GM18498 (cell line): Measurements from ENCODE around the gene EDAR.

ENCODE experiments used
- ATAC-seq: cut with Tn5 transposase; IDR thresholded peaks from one replicate; pipeline ENCODE4 v1.9.1; 2021; ENCODE audit warnings: mild to moderate bottlenecking, moderate library complexity; ENCODE audit not compliant: unreplicated experiment

Gene EDAR

DNA sequence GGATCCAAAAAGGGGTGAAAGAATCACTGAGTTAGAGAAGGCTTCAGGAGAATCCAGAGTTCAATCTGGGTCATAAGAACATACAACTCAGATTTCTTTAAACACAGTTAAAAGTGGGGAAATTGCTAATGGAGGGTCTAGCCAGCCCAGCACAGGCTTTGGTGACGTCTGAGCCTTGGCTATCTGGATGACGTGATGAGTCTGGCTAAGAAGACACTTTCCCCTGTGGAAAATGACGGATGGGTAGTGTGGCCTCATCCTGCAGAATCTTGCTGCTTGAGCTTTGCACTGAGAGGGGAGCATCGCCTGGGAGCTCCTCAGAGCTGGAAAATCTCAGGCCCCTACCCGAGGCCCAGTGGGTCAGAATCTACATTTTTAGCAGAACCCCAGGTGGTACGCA, 19.2 kb downstream of the EDAR start:
- ATAC-seq: no peak

DNA sequence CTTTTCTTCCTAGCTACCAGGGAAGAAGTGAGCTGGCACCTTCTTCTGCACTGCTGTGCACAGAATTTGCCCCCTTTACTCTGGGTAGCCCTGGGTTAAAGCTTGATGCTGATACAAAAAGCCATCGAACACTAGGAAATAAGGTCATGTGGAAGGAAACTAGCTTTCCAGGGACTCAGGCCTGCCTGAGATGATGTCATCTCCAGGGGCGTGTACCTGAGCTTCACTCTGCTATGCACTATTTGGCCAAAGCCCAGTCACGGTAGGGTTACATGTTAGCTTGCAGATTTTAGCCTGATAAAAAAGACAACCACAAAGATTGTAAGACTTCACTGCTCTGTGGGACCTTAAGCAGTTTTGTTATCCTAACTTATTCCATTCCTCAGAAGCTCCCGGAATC, 20.4 kb downstream of the EDAR start:
- ATAC-seq: no peak

DNA sequence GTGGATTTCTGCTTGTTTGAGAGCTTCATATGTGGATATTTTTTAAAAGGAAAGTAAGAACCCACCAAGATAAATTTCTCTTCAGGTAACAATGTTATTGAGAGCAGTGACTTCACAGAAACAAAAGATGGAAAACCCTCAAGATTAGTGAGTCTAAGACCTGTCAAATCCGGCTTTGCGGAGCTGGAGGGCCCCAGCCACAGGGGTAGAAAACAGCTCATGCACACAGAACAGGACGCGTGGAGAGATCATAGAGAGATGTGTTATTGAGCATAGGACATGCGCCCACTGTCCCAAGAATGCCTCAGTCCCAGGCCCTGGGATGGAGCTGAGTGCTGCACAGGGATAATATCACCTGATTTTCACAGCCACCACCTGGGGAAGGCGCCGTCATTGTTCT, 21.3 kb downstream of the EDAR start:
- no peak for ATAC-seq

DNA sequence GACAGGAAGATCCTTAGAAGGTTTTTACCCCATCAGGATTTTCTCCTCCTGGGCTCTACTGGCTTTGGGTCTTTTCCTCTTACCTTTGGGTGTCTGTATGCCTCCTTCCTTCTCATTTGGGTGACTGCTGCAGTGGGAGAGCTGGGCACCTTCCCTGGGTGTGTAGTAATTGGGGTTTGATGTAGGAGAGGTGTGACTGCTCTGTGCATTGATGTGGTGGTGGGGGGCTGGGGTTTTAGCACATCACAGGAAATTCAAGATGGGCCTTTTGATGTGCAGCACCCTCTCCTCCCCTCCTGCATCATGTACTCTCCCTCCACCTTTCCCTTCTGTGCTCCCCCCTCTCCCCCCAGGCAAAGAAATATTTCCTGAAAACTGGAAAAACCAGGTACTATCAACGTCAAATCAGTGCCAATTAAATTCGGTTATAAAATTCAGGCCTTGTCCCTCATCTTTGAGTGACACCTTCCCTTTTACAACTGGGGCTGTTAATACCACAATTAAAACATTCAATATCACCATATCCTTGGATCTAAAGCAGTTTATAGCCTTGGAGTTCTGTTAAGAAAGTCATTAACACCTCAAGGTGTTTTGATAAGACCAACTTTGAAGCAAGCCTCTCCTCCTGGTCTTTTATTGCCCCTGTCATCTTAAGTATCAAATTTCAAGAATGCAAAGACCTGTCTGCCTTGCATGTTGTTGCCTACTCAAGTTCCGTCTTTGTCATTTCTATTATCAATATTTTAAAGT, 23.3 kb downstream of the EDAR start:
- ATAC-seq: no peak

DNA sequence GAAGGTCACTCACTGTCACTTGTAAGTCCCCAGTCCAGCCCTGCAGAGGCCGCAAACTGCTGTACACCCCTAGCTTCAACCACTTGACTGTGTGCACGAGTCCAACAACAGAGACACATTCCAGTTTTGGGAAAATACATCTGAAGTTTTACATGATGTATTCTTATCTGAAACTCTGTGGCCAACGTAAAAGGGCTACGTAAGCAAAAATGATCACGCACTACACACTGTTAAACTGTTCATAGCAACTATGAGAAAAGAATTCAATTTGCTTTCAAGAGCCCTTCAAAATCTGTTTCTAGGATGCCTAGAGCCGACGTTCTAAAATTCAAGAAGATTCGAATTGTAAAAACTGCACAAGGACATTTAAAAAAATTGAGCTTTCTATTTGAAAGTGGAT, 26.0 kb downstream of the EDAR start:
- ATAC-seq: no peak

DNA sequence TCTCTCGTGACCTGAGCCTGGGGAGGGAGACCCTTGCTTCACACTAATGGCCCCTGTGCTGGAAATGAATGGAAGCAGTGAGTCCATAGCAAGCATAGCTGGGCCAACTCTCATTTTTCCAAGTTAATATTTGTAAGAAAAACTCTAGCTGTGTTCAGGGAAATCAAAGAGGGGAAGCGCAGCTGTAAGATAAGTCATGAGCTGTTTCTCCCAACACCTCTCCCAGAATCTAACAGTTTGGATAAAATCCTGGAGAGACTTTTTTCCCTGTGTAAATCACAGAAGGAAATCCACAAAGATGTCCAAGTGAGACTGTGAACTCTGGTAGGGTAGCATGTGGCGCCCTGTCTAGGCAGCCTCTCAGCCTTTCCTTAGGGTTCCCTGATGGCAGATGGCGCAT, 27.2 kb downstream of the EDAR start:
- no peak for ATAC-seq

DNA sequence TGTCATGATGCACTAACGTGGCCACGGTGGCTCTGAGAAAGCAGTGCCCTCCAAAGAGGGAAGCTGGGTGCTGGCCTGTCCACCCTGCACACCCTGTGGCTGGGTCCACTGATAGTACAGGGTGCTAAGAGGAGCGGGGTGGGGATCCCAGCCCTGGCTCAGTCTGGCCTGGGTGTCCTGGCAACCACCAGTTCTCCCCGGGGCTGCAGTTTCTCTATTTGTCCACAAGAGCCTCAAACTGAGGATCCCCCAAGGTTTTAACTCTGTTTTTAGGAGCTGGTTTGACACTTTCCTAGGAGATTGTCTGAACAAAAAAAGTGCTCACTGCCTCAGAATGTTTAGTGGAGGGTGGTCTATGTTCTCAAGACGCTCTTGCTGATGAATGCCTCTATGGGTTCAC, 29.0 kb downstream of the EDAR start:
- no peak for ATAC-seq

DNA sequence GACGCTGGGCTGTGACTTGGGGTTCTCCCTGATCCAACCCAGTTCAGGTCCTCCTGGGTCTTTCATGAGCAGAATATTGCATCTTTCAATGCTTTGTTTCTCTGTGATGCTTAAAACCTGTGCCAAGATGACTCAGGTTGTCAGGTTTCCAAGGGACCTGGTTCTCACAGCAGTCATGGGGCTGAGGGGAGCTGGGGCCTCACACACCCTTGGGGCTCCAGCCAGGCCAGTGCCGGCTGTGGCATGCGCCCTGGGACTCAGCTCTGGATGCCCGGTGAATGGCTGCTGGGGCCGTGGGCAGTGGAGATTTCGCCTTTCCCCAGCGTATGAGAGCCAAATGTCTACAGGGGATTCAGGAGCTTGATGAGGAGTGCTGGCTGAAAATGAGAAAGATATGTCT, 29.6 kb downstream of the EDAR start:
- ATAC-seq: no peak

DNA sequence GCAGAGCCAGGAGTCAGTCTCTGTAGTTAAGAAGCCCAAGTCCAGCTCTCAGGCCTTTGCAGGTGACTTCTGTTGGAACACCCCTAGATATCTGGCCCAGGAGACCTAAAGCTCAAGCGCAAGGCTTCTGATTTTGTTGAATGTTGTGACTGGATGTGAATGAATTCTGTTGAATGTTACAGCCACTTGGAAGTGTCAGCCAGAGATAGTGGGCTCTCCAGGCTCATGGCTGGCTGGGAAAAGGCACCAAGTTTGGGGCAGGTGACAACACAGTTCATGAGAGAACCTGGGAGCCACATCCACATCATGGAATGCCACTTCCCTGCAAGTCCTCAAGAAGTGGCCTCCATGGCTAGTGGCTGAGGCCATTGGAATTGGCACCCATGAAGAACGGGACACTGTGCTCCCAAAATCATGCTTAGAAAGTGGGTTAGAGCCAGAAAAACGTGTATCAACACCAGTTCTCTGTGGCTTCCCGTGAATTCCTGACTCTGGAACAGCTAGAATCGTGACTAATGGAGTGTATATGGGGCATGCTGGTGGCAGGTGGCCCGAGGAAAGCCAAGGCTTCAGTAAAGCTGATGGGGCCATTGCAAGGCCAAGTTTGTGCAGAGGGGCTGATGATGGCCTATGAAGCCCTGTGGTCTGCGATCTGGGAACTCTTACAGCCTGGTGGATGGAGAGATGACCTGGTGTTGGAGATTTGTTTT, 30.2 kb downstream of the EDAR start:
- ATAC-seq: no peak

DNA sequence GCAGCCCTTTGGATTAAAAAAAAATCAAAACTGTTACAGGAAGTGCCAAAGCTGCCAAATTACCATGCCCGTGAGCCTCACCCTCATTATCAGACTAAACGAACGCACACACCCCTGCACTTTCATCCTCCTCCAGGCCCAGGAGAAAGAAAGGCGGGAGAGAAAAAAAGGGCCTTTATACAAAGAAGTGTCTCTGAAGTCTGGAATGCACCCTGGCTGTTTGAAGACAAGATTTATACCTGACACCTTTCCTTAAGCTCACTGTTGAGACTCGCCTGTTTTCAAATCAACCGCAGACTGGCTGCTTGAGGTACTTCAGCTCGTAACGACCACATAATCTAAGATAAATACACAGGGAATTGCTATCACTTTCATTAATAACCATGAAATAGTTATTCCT, 31.0 kb downstream of the EDAR start:
- no peak for ATAC-seq

DNA sequence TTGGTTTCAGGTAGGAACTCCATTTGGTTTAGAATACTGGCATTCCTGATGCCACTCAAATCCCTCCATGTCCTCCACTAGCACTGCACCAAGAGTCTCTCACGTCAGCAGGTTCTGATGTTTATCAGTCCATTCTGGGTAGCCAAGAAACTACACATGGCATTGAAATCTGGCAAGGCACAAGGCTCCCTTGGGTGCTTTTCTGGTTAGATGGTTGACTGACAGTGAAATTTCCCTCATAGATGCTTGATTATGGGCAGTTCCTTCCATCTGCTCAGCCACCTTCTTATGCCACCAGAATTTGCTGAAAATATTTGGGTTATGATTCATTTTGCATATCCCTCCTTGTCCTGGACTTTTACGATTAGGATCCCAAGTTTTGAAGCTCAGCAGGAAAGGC, 32.6 kb downstream of the EDAR start:
- no peak for ATAC-seq

DNA sequence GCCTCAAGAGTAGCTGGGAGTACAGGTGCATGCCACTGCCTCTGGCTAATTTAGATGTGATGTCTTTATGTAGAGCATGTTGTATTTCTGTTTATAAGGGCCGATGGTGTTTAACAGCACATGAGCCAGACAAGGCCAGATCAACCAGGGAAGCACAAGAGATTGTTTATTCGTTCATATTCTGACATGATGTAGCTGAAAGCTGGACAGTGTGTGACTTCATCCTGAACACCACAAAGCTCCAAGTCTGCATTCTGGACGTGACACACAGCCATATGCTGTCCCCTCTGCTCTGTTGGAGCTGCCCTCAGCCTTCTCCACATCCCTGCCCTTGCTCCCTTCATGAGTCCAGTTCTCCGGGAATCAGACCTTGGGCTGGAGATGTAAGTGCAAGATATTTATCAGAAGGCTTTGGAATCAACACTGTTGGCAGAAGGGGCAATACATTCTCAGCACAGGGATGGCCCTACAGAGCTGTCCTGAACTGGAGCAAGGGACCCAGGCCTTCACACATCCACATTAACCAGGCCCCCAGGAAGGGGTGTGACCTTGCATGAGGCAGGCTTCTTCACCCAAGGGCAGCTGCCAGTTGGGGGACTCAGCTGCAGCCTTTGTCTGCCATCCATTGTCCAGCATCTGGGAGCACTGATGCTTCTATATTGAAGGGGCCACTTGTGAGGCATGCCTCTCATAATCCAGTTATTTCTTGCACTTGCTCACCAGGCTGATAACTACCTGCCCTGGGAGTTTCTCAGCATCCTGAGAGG, 38.5 kb downstream of the EDAR start:
- ATAC-seq: no peak

DNA sequence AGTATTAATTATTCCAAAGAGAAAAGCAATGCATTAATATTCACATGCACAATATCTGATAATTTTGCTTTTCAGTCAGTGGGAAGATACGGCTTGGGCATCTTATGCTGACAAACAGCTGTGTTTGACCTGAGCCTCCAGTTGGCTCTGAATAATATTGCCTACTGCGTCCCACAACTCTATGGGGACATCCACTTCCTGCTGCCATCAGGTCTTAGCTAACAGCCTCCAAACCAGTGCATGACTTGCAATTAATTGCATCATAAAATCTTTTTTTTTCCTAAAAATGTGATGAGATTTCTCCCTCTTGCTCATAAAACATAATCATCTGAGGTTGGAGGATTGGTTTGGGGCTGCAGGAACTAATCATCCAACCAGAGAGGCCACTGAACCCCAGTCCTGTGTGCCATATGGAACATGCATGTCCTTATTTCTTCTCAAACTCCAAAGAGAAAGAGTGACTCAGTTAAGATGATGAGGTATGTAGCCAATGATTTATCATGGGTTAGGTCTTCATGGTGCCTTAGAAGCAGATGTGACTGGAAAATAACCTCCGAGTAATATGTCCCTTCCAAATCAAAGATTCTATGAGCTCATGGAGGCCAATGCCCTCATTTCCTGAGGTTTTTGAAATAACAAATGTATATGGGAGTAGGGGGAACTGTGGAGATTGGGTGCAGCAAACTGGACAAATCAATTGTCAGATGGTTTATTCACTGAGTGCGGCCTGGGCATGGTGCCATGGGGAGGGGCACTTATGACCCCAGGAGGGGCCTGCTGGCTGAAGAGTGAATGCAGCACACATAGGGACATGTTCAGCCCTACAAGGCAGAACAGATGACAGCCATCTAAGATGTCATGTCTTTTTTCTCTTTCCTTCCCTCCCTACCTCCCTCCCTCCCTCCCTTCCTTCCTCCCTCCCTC, 39.4 kb downstream of the EDAR start:
- no peak for ATAC-seq

DNA sequence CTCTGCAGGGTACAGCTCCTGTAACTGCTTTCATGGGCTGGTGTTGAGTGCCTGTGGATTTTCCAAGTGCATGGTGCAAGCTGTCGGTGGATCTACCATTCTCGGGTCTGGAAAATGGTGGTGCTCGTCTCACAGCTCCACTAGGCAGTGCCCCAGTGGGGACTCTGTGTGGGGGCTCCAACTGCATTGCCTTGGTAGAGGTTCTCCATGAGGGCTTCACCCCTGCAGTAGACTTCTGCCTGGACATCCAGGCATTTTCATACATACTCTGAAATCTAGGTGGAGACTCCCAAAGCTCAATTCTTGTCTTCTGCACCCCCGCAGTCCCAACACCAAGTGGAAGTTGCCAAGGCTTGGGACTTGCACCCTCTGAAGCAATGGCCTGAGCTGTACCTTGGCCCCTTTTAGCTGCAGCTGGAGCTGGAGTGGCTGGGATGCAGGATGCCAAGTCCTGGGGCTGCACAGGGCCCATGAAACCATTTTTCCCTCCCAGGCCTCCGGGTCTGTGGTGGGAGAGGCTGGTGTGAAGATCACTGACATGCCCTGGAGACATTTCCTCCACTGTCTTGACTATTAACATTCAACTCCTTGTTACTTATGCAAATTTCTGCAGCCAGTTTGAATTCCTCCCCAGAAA, 41.6 kb downstream of the EDAR start:
- no peak for ATAC-seq

DNA sequence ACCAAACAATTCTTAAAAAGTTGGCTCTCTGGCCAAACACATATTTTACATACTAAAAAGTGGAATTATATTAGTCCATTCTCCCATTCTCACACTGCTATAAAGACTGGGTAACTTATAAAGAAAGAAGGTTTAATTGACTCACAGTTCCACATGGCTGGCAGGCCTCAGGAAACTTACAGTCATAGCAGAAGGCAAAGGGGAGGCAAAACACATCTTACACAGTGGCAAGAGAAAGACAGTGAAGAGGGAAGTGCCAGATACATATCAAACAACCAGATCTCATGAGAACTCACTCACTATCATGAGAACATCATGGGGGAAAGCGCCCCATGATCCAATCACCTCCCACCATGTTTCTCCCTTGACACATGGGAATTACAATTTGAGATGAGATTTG, 42.6 kb downstream of the EDAR start:
- ATAC-seq: no peak

DNA sequence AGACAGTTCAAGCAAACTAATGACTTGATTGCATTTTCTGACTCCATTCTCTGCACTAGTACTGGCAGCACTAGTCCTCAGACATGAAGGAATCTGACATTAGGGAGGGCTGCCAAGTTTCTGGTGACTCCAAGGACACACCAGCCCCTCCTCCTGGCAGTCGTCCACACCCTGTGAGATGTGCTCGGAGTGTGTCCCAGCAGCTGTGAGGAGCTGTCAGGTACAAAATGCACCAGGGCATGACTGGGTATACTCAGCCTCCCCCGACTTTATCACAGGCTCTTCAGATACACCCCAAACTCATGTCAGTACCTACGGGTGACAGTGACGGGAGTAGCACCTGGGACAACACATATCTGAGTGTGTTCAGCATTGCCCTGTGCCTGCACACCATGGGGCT, 43.1 kb downstream of the EDAR start:
- ATAC-seq: no peak

DNA sequence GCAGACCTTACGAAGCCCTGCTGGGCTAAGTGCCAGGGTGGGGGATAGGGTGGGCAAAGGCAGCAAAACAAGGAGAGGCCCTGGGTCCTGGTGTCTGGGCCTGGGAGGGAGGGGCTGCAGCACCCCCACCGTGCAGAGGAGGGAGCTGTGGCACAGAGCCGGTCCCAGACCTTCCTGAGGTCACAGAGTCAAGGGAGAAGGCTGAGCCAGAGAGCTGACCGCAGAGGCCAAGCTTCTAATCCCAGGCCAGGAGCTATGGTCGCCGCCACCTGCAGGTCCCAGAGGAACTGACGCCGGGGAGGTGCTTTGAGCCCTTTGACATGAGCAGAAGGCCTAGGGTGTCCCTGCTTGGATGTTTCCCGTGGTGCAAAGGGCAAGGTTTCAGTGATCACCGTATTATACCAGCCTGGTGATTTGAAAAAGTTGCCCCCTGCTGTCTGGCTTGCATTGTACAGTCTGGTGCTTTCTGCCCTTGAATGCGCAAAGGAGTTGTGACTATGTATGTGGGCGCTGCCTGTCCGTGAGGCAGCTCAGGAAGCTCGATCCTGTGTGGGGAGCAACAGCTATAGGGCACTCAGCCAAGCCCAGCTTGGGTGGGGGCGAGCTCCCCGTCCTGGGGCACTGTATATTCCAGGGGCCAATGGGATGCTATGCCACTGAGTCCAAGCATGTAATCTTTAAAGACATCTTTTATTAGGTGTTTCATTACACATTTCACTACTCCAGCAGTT, 44.3 kb downstream of the EDAR start:
- ATAC-seq: no peak

DNA sequence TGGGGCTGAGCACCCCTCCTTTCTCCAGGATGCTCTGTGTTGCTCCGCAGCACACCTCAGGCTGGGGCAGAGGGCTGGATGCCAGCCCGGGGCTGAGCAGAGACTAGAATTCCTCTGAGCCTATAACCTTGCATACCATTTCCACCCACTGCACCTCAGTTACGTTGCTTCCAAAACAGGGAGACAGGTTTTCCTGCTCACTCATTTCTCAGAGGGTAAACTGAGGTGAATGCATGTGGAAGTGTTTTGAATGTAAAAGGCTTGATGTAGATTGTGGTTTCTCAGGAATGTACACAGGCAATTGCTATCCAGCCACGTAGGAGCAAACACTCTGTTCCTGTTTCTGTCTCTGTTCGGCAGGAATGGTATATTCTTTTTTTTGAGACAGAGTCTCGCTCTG, 45.3 kb downstream of the EDAR start:
- no peak for ATAC-seq

DNA sequence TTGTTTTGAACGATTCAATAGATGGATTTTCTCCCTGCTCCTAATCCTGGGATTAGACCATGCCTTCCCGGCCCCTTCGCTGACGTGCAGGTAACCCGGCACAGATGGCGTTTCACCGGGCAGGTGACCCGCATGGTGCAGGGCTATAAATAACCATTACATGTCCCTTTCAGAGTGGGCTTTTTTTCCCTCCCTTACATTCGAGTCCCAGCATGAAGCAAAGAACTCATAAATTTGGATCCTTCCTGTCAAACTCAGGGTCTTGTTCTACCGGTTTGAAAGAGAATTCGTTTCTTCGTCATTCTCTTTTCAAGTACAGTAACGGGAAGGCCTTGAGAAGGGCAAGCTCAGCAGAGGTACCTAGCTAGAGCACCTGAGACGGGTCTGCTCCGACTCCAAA, 46.1 kb downstream of the EDAR start:
- ATAC-seq: no peak
